Mucosa of descending colon (tissue), 3 donors: ENCODE results near the gene ADGRG4. TPM values are rescaled to one million over a fixed set of nuclear protein-coding genes. Genes with fewer than 3 reads are reported as not detected.
"Not testable (repeated sequence)": the region's sequence is repeated elsewhere in the genome, so short reads cannot be mapped to it uniquely, and the experiment has no call there.

ENCODE experiments used
- ATAC-seq: fragments of 200-7000 bp; cut with Tn5 transposase; one replicate; pipeline ENCODE4 v1.9.1; 2020; ENCODE audit warnings: mild to moderate bottlenecking, moderate library complexity
- DNase-seq, 3 donors: peaks; one replicate each; pipeline ENCODE4 v3.0.0-alpha.2; 2020
- H3K36me3 ChIP-seq: fragments of 200-600 bp; one replicate; pipeline ENCODE4 v1.8.0; 2021; ENCODE audit warnings: low read depth, mild to moderate bottlenecking
- H3K4me1 ChIP-seq: fragments of 200-600 bp; one replicate; pipeline ENCODE4 v1.8.0; 2021; ENCODE audit warnings: low read depth, mild to moderate bottlenecking
- H3K4me3 ChIP-seq: fragments of 200-600 bp; one replicate; pipeline ENCODE4 v1.8.0; 2021; ENCODE audit warnings: mild to moderate bottlenecking
- H3K9me3 ChIP-seq: fragments of 200-600 bp; one replicate; pipeline ENCODE4 v1.8.0; 2021; ENCODE audit warnings: mild to moderate bottlenecking
- intact Hi-C, 2 donors: fragments of 100-400 bp; cut with DNase I in 1 of 2; cut with micrococcal nuclease in 1 of 2; formaldehyde crosslinking; loops; one replicate each; pipeline versions ENCODE4 v1.11.0 to v1.11.1; 2022; cut with DNase I, micrococcal nuclease
- total RNA-seq, 3 donors: library from RNA; stranded (reverse); fragmentation: NEBNext Ultra II Directional in 2 of 3; extraction: Animal tissue kit (Norgen Biotek cat#: 25700) in 2 of 3; gene quantifications; one replicate each; pipeline versions ENCODE4 v1.2.1 to v1.2.4, GENCODE V29; 2021 to 2023
- TF ChIP-seq, protein P1 (sequence below): fragments of 200-600 bp; IDR thresholded peaks from one replicate; pipeline ENCODE4 v1.8.0; 2022; ENCODE audit warnings: antibody characterized with exemption, mild to moderate bottlenecking
- donor health status: DM: no; HTN: no; CAD: no; lungs with moderate emphysema.
- donor health status: DM: no; HTN: no; CAD: no.
- donor health status: DM: no; HTN: yes; CAD: no.

Gene ADGRG4
- total RNA-seq, 3 donors from 2014 or later, result 0.03 TPM; not detected in 1

DNA sequence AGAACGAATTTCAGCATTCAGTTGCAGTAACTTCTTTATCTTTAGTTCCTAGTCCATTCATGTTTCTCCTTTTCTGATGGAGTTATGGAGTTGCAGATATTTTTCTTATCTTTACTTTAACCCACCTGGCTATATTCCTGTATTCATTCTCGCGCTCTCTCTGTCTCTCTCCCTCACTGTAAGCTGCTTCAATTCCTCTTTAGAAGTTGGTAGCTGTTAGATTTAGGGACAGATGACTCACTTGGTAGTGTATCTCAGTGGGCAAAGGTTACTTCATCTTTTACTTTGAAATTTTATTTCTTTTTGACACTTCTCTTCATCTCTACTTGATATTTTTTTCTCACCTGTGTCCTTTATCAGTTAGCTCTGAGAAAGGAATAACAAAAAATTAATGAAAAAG is 137.4 kb downstream of the ADGRG4 start:
- ATAC-seq, result no peak
- DNase-seq, result no peak
- Histone ChIP-seq H3K4me1 (no peaks in the 10 kb centered on the region), H3K4me3 (no peak overlapping the region), H3K9me3 (no peaks in the 10 kb centered on the region), H3K36me3 (no peaks in the 10 kb centered on the region)
- TF ChIP-seq, protein P1, sequence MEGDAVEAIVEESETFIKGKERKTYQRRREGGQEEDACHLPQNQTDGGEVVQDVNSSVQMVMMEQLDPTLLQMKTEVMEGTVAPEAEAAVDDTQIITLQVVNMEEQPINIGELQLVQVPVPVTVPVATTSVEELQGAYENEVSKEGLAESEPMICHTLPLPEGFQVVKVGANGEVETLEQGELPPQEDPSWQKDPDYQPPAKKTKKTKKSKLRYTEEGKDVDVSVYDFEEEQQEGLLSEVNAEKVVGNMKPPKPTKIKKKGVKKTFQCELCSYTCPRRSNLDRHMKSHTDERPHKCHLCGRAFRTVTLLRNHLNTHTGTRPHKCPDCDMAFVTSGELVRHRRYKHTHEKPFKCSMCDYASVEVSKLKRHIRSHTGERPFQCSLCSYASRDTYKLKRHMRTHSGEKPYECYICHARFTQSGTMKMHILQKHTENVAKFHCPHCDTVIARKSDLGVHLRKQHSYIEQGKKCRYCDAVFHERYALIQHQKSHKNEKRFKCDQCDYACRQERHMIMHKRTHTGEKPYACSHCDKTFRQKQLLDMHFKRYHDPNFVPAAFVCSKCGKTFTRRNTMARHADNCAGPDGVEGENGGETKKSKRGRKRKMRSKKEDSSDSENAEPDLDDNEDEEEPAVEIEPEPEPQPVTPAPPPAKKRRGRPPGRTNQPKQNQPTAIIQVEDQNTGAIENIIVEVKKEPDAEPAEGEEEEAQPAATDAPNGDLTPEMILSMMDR, result no peak
- intact Hi-C loops, result no loop called here

DNA sequence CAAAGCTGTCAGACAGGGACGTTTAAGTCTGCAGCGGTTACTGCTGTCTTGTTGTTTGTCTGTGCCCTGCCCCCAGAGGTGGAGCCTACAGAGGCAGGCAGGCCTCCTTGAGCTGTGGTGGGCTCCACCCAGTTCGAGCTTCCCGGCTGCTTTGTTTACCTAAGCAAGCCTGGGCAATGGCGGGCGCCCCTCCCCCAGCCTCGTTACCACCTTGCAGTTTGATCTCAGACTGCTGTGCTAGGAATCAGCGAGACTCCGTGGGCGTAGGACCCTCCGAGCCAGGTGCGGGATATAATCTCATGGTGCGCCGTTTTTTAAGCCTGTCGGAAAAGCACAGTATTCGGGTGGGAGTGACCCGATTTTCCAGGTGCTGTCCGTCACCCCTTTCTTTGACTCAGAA is 144.9 kb downstream of the ADGRG4 start:
- intact Hi-C loops, H3K36me3 ChIP-seq, H3K9me3 ChIP-seq, H3K4me1 ChIP-seq, ATAC-seq, DNase-seq, H3K4me3 ChIP-seq: not testable (repeated sequence)

DNA sequence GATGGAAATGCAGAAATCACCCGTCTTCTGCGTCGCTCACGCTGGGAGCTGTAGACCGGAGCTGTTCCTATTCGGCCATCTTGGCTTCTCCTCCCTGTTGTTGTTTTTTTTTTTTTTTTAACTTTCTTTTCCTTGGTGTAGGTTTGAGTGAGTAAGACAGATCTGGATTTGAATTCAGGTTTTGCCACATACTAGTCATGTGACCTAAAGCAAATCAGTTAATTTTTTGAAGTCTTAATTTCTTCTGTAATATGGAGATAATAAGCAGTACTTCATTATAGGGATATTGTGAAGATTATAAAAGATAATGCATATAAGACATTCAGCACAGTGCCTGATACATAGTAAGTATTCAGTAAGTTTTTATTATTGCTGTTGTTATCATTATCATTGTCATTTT is 145.4 kb downstream of the ADGRG4 start:
- Histone ChIP-seq H3K36me3 (no peaks in the 10 kb centered on the region), H3K4me1 (no peaks in the 10 kb centered on the region), H3K9me3 (no peaks in the 10 kb centered on the region), H3K4me3 (no peak overlapping the region)
- DNase-seq, result no peak
- TF ChIP-seq, protein P1, result no peak
- intact Hi-C loops, result no loop called here
- no peak for ATAC-seq

DNA sequence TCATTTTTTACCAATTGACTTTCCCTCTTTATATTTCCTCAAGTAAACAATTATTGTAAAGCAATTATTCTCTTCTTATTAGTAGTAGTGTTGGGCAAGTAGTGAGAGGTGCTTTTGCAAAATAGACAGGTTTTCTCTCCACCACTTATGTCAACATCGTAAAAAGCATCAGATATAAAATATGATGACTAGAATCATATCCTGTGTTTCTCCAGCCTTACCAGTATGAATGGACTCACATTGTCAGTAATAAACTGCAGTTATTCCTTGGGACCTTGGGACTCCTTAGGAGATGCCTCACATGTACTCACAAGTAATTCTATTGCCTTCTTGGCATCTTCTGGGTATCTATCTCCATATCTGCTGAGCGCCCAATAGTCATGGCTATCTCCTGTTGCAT is 146.5 kb downstream of the ADGRG4 start:
- H3K4me3 ChIP-seq, result no peak overlapping the region
- TF ChIP-seq, protein P1, result no peak
- intact Hi-C loops, result no loop called here
- H3K9me3 ChIP-seq, result no peaks in the 10 kb centered on the region
- no peaks in the 10 kb centered on the region for H3K4me1 ChIP-seq
- H3K36me3 ChIP-seq, result no peaks in the 10 kb centered on the region
- ATAC-seq, result no peak
- DNase-seq, result no peak

DNA sequence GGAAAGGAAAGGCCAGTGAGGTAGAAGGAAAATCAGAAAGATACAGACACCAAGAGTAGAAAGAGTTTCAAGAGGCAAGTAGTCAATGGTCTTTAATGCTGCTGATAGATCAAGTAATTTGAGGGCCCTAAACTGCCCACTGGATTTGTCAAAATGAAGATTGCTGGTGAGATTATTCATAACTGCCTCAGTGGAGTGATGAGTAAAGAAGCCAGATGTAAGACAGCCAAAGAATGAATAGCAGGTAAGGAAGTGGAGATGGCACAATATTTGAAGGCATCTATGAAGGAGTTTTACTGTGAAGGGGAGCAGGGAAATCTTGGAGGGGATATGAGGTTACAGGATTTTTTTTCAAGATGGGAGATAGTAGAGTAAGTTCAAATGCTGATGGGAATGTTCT is 147.2 kb downstream of the ADGRG4 start:
- Histone ChIP-seq H3K9me3 (no peaks in the 10 kb centered on the region), H3K4me3 (no peak overlapping the region), H3K4me1 (no peaks in the 10 kb centered on the region), H3K36me3 (no peaks in the 10 kb centered on the region)
- intact Hi-C loops, result no loop called here
- no peak for DNase-seq
- TF ChIP-seq, protein P1, result no peak
- ATAC-seq, result no peak

DNA sequence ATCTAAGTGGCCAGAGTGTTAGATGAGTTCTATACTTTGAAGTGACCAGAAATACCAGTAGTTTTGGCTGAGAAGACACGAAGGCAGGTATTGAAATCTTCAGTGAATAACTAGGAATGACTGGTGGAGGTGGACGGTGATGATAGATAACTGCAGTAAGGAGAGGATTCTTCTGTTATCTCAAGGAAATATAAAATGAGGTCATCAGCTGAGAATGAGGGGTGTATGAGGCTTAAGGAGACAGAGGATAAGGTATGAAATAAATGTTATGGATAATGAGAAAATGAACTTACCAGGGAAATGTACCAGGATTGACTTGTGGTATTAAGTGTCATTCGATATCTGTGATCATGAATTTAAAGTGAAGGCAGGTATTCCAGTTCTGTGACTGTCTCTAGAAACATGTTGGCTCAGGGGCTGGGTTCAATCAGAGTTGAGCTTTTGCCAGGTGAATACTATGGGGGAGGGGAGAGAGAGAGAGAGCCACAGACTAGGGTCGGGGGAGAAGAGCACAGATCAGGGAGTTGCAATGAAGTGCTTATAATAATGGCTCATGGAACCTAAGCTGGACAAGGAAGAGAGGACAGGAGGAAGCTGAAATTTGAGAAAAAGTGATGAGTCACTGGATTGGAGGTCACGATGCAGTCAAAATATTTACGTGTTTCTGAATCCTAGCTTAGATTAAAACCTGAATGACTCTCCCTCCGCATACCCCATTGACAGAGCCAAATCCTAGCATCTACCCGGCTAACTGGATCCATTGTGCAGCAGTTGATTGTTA is 149.5 kb downstream of the ADGRG4 start:
- no peak for ATAC-seq

More for the DNA sequence above, 149.5 kb downstream of the ADGRG4 start:
- Histone ChIP-seq H3K4me1 (no peaks in the 10 kb centered on the region), H3K4me3 (no peak overlapping the region), H3K9me3 (no peaks in the 10 kb centered on the region), H3K36me3 (no peaks in the 10 kb centered on the region)
- TF ChIP-seq, protein P1, result no peak
- no peak for DNase-seq
- intact Hi-C loops, result no loop called here
